Liver (tissue), 9 donors: Measurements from ENCODE around the gene PRC1. TPM values are rescaled to one million over a fixed set of nuclear protein-coding genes. Genes with fewer than 3 reads are reported as not detected.

Experiments used
- DNase-seq: peaks from one replicate; pipeline ENCODE4 v3.0.0-alpha.2; 2017; ENCODE audit warnings: low spot score
- H3K27ac ChIP-seq, 2 donors: one replicate each; pipeline ENCODE4 v1.7.0; 2013; ENCODE audit warnings: inconsistent platforms in 2 of 2, low read length in 2 of 2, control low read depth in 1 of 2, low read depth in 1 of 2, mild to moderate bottlenecking in 1 of 2
- H3K27me3 ChIP-seq, 4 donors: one replicate each; pipeline versions ENCODE4 v1.6.1 to v1.7.0; 2013; ENCODE audit warnings: low read length in 3 of 4, inconsistent platforms in 1 of 4, mild to moderate bottlenecking in 1 of 4, moderate library complexity in 1 of 4; ENCODE audit not compliant: control insufficient read depth in 4 of 4, insufficient read depth in 4 of 4
- H3K36me3 ChIP-seq, 4 donors: one replicate each; pipeline versions ENCODE4 v1.6.1 to v1.7.0; 2013; ENCODE audit warnings: low read length in 3 of 4, mild to moderate bottlenecking in 3 of 4, low read depth in 1 of 4, moderate library complexity in 1 of 4; ENCODE audit not compliant: control insufficient read depth in 4 of 4, insufficient read depth in 3 of 4
- H3K4me1 ChIP-seq, 4 donors: one replicate each; pipeline versions ENCODE4 v1.6.1 to v1.7.0; 2013; ENCODE audit warnings: low read length in 3 of 4, mild to moderate bottlenecking in 3 of 4, moderate library complexity in 1 of 4; ENCODE audit not compliant: control insufficient read depth in 4 of 4, insufficient read depth in 4 of 4
- H3K4me3 ChIP-seq, 3 donors: one replicate each; pipeline versions ENCODE4 v1.6.1 to v1.7.0; 2013; ENCODE audit warnings: low read length in 3 of 3, control low read depth in 1 of 3, low read depth in 1 of 3, mild to moderate bottlenecking in 1 of 3
- H3K9ac ChIP-seq, 2 donors: one replicate each; pipeline ENCODE4 v1.7.0; 2013; ENCODE audit warnings: low read length in 2 of 2, mild to moderate bottlenecking in 2 of 2, moderate library complexity in 2 of 2, control low read depth in 1 of 2, low read depth in 1 of 2
- H3K9me3 ChIP-seq, 4 donors: one replicate each; pipeline versions ENCODE4 v1.6.1 to v1.7.0; 2013; ENCODE audit warnings: low read length in 3 of 4; ENCODE audit not compliant: control insufficient read depth in 4 of 4
- EGR1 ChIP-seq, 2 donors: IDR thresholded peaks; 2 replicates each; pipeline ENCODE4 v1.6.1; 2016 to 2018; ENCODE audit warnings: antibody characterized with exemption in 2 of 2, low read depth in 2 of 2
- FOXA1 ChIP-seq: IDR thresholded peaks from 2 replicates; pipeline ENCODE4 v1.6.1; 2016; ENCODE audit warnings: antibody characterized with exemption
- FOXA2 ChIP-seq: IDR thresholded peaks from 2 replicates; pipeline ENCODE4 v1.6.1; 2016; ENCODE audit warnings: antibody characterized with exemption
- GABPA ChIP-seq, 2 donors: IDR thresholded peaks in 1 of 2; conservative IDR thresholded peaks in 1 of 2; 2 replicates each; pipeline ENCODE4 v1.6.1; 2016; ENCODE audit warnings: antibody characterized with exemption in 2 of 2, mild to moderate bottlenecking in 1 of 2, moderate library complexity in 1 of 2
- HNF4G ChIP-seq: IDR thresholded peaks from 2 replicates; pipeline ENCODE4 v1.6.1; 2016; ENCODE audit warnings: antibody characterized with exemption
- JUND ChIP-seq, 2 donors: IDR thresholded peaks; 2 replicates each; pipeline ENCODE4 v1.6.1; 2016; ENCODE audit warnings: antibody characterized with exemption in 2 of 2
- MAX ChIP-seq: IDR thresholded peaks from 2 replicates; pipeline ENCODE4 v1.6.1; 2016; ENCODE audit warnings: antibody characterized with exemption
- NR2F2 ChIP-seq: IDR thresholded peaks from 2 replicates; pipeline ENCODE4 v1.6.1; 2016; ENCODE audit warnings: antibody characterized with exemption
- RAD21 ChIP-seq, 2 donors: IDR thresholded peaks; 2 replicates each; pipeline ENCODE4 v1.6.1; 2016; ENCODE audit warnings: antibody characterized with exemption in 2 of 2, mild to moderate bottlenecking in 2 of 2
- REST ChIP-seq: IDR thresholded peaks from 2 replicates; pipeline ENCODE4 v1.6.1; 2016; ENCODE audit warnings: antibody characterized with exemption, mild to moderate bottlenecking
- RXRA ChIP-seq, 2 donors: IDR thresholded peaks; 2 replicates each; pipeline ENCODE4 v1.6.1; 2017 to 2018; ENCODE audit warnings: antibody characterized with exemption in 2 of 2, mild to moderate bottlenecking in 1 of 2
- SP1 ChIP-seq: IDR thresholded peaks from 2 replicates; pipeline ENCODE4 v1.6.1; 2018; ENCODE audit warnings: antibody characterized with exemption, mild to moderate bottlenecking
- TAF1 ChIP-seq: conservative IDR thresholded peaks from 2 replicates; pipeline ENCODE4 v1.6.1; 2016; ENCODE audit warnings: antibody characterized with exemption, mild to moderate bottlenecking
- YY1 ChIP-seq: IDR thresholded peaks from 2 replicates; pipeline ENCODE4 v1.6.1; 2016; ENCODE audit warnings: antibody characterized with exemption, mild to moderate bottlenecking
- WGBS: extraction: QIAGEN DNeasy Blood & Tissue Kit; methylation state at CpG from one replicate; pipeline ENCODE4 v1.1.7; 2013; 5-methylcytosine and 5-hydroxymethylcytosine counted together
- polyA plus RNA-seq, 2 donors: library from polyadenylated mRNA; stranded (reverse) in 1 of 2; unstranded in 1 of 2; fragments of 200-250 nt in 1 of 2; fragments of >200 nt in 1 of 2; fragmentation: Nextera tagmentation in 1 of 2; extraction: Ambion mirVana in 1 of 2; gene quantifications; one replicate each; pipeline versions ENCODE4 v1.2.1 to v1.2.3, GENCODE V29; 2013 to 2015
- total RNA-seq, 2 donors: library from RNA; depleted of rRNA; stranded (reverse); fragments of >200 nt; gene quantifications; one replicate each; pipeline ENCODE4 v1.2.3, GENCODE V29; 2014
- TF ChIP-seq, protein P1 (sequence below): fragments of 150-350 bp; IDR thresholded peaks from 2 replicates; pipeline ENCODE4 v1.5.1; 2017; ENCODE audit warnings: improper control_type of control experiment, low read depth, low read length; ENCODE audit not compliant: missing input control
- TF ChIP-seq, protein P2 (sequence below): IDR thresholded peaks from 2 replicates; pipeline ENCODE4 v1.6.1; 2016; ENCODE audit warnings: antibody characterized with exemption
- donor health status: healthy.
- donor health status: healthy.
- donor health status: healthy.
- donor health status: healthy.
- donor health status: healthy.

The PRC1 gene
- total and polyA plus RNA-seq, 4 donors: 2.1 to 128 (median 5.6) TPM

- no peaks in the 10 kb centered on the region for H3K9me3 ChIP-seq
- no peak overlapping the region for H3K4me3 ChIP-seq
- DNase-seq: no peak
Measured at GRCh38 chr15:90957791-90958190, 36.5 kb downstream of the PRC1 start.

DNA sequence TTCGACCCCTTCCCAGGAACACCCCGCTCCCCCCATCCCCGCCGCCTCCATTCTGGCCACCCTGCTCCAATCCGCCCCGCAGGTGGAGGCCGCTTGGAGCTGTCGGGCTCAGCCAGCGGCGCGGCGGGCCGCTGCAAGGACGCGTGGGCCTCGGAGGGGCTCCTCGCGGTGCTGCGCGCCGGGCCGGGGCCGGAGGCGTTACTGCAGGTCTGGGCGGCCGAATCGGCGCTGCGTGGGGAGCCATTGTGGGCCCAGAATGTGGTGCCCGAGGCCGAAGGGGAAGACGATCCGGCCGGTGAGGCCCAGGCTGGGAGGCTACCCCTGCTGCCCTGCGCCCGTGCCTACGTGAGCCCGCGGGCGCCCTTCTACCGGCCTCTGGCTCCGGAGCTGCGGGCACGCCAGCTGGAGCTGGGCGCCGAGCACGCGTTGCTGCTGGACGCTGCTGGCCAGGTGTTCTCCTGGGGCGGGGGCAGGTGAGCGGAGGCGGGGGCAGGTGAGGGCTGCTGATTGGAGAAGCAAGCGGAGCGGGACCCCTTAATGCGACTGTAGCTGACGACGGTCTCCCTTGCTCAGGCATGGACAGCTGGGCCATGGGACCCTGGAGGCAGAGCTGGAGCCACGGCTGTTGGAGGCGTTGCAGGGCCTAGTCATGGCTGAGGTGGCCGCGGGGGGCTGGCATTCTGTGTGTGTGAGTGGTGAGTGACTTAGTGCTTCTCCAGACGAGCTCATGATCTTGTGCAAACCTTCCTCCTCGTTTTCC, 37.1 kb downstream of the PRC1 start:
- no peaks in the 10 kb centered on the region for H3K9me3 ChIP-seq
- no peak for DNase-seq
- peaks cover 2 to 31% (median 10%) of the 10 kb centered on the region in 4 donors for H3K36me3 ChIP-seq
- peaks cover 7 to 24% (median 16%) of the 10 kb centered on the region in 4 donors for H3K4me1 ChIP-seq
- no peak overlapping the region for H3K27ac ChIP-seq
- no peaks in the 10 kb centered on the region for H3K27me3 ChIP-seq
- H3K4me3 ChIP-seq: peak overlapping the region in 2 of 3 donors; percentile 37 to 49
- H3K9ac ChIP-seq: no peak overlapping the region
- WGBS: 49% methylated on average over 63 of the region's 63 CpGs
- TF ChIP-seq MAX (no peak), EGR1 (IDR thresholded peaks at IDR 0.05; ENCODE audit: low read depth in 2 of 2) (no peak), RXRA (IDR thresholded peaks at IDR 0.05) (no peak)

More at GRCh38 chr15:90957791-90958190, 36.5 kb downstream of the PRC1 start:
- 93% methylated on average over 6 of the region's 6 CpGs for WGBS
- peaks cover 7 to 24% (median 16%) of the 10 kb centered on the region in 4 donors for H3K4me1 ChIP-seq
- TF ChIP-seq YY1 (no peak), RAD21 (IDR thresholded peaks at IDR 0.05) (no peak)
- no peak overlapping the region for H3K27ac ChIP-seq
- H3K9ac ChIP-seq: no peak overlapping the region
- H3K27me3 ChIP-seq: no peaks in the 10 kb centered on the region
- H3K36me3 ChIP-seq: peaks cover 2 to 27% (median 11%) of the 10 kb centered on the region in 4 donors

DNA sequence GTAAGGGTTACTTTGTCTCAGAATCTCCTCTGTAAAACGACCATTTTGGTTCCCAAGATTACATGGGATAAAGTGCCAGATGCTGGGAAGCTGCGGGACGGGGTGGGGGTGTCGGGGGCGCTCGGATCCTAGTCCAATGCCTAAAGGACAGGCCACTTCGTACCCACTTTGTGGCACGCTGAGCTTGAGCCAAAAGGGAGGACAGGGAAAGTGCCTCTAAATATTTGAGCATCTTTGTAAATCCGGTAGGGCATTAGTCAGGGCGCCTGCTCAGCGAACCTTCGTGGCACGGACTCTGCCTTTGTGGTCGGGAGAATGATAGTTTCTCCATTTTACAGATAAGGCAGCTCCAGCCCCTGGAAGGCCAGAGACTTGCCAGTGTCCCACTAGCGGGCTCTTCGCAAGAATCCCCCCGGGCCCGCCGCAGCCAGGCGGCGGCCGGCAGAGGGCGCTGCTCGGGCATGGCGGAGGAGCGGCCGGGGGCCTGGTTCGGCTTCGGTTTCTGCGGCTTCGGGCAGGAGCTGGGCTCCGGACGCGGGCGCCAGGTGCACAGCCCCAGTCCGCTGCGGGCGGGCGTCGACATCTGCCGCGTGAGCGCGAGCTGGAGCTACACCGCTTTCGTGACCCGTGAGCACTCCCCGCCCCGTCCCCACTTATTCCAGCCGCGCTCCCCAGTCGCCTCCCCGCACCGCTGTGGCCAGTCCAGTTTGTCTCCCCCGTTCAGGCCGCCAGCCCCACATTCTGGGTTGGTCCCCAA, 37.9 kb downstream of the PRC1 start:
- Histone ChIP-seq H3K27ac (no peak overlapping the region), H3K4me3 (peak overlapping the region in 2 of 3 donors; percentile 37 to 49), H3K4me1 (peaks cover 7 to 24% (median 16%) of the 10 kb centered on the region in 4 donors)

More for the DNA sequence above, 37.9 kb downstream of the PRC1 start:
- H3K9me3 ChIP-seq: no peaks in the 10 kb centered on the region
- peak; percentile 87 for DNase-seq
- peaks cover 2 to 33% (median 12%) of the 10 kb centered on the region in 4 donors for H3K36me3 ChIP-seq
- 12% methylated on average over 56 of the region's 56 CpGs for WGBS
- TF ChIP-seq RXRA (IDR thresholded peaks at IDR 0.05) (no peak), GABPA (IDR thresholded peaks at IDR 0.05 in 1 of 2, conservative IDR thresholded peaks at IDR 0.05 in 1 of 2) (no peak), RAD21 (IDR thresholded peaks at IDR 0.05) (peak in 1 of 2 donors; percentile 74), YY1 (no peak), FOXA1 (no peak), HNF4G (no peak), TAF1 (no peak), JUND (IDR thresholded peaks at IDR 0.05) (no peak), REST (no peak), EGR1 (IDR thresholded peaks at IDR 0.05; ENCODE audit: low read depth in 2 of 2) (no peak), FOXA2 (no peak), SP1 (no peak), MAX (no peak), NR2F2 (no peak)
- TF ChIP-seq, protein P1, sequence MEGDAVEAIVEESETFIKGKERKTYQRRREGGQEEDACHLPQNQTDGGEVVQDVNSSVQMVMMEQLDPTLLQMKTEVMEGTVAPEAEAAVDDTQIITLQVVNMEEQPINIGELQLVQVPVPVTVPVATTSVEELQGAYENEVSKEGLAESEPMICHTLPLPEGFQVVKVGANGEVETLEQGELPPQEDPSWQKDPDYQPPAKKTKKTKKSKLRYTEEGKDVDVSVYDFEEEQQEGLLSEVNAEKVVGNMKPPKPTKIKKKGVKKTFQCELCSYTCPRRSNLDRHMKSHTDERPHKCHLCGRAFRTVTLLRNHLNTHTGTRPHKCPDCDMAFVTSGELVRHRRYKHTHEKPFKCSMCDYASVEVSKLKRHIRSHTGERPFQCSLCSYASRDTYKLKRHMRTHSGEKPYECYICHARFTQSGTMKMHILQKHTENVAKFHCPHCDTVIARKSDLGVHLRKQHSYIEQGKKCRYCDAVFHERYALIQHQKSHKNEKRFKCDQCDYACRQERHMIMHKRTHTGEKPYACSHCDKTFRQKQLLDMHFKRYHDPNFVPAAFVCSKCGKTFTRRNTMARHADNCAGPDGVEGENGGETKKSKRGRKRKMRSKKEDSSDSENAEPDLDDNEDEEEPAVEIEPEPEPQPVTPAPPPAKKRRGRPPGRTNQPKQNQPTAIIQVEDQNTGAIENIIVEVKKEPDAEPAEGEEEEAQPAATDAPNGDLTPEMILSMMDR: peak; percentile 81
- TF ChIP-seq, protein P2, sequence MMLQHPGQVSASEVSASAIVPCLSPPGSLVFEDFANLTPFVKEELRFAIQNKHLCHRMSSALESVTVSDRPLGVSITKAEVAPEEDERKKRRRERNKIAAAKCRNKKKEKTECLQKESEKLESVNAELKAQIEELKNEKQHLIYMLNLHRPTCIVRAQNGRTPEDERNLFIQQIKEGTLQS: no peak
- no peak overlapping the region for H3K9ac ChIP-seq
- H3K27me3 ChIP-seq: no peaks in the 10 kb centered on the region
